ENCODE measurements around the gene CNTNAP5.

Gene CNTNAP5

DNA sequence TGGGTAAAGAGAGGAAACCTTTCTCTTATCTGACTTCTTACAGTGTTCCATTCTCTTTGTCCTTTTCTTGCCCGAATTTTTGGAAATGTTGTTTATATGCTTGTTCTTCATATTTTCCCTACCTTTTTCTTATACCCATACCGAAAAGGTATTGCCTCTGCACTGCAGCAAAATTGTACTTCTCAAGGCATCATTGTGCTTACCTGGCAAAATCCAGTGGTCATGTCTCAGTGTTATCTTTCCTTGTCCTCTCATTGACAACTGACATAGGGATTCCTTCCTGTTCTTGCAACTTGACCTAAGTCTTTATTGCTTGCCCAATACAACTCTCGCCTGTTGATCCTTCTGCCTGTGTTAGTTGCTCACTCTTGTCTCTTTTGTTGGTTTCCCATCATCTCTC, 842.2 kb downstream of the CNTNAP5 start:
- TF ChIP-seq, protein P1, sequence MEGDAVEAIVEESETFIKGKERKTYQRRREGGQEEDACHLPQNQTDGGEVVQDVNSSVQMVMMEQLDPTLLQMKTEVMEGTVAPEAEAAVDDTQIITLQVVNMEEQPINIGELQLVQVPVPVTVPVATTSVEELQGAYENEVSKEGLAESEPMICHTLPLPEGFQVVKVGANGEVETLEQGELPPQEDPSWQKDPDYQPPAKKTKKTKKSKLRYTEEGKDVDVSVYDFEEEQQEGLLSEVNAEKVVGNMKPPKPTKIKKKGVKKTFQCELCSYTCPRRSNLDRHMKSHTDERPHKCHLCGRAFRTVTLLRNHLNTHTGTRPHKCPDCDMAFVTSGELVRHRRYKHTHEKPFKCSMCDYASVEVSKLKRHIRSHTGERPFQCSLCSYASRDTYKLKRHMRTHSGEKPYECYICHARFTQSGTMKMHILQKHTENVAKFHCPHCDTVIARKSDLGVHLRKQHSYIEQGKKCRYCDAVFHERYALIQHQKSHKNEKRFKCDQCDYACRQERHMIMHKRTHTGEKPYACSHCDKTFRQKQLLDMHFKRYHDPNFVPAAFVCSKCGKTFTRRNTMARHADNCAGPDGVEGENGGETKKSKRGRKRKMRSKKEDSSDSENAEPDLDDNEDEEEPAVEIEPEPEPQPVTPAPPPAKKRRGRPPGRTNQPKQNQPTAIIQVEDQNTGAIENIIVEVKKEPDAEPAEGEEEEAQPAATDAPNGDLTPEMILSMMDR (IDR thresholded peaks at IDR 0.05) = no peak

DNA sequence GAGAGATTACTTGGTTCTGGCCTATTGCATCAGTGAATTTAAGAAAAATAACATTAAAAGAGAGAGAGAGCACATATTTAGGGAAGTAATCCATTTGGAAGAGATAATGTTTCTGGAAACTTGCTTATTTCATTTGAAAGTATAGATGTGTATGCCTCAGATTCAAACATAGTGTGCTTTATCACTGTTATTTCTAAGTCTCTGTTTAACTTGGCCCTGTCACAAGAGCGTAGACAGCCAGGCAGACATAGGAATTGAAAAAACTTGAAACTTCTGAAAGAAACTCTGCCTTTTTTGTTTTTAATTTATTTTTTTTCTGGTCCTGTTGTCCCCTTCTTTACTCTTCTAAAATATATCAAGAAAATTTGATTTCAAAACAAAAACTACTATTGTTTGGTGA, 849.1 kb downstream of the CNTNAP5 start:
- Histone ChIP-seq H3K36me3 (ENCODE audit: control insufficient read depth, insufficient read depth, low read length) (no peaks in the 10 kb centered on the region), H3K9ac (no peak overlapping the region), H3K27ac (no peak overlapping the region), H3K79me2 (no peaks in the 10 kb centered on the region), H3K9me3 (ENCODE audit: control insufficient read depth, low read length) (no peaks in the 10 kb centered on the region), H3K27me3 (ENCODE audit: control insufficient read depth, insufficient read depth, low read length) (no peaks in the 10 kb centered on the region), H2AFZ (no peak overlapping the region), H3K4me3 (ENCODE audit: low read depth, low read length) (no peak overlapping the region), H3K4me2 (ENCODE audit: low read length) (no peak overlapping the region), H3K4me1 (no peaks in the 10 kb centered on the region)
- TF ChIP-seq, protein P1 (IDR thresholded peaks at IDR 0.05) = no peak

More for the DNA sequence above, 842.2 kb downstream of the CNTNAP5 start:
- H3K4me1 ChIP-seq = no peaks in the 10 kb centered on the region
- no peak overlapping the region for H3K4me3 ChIP-seq (ENCODE audit: low read depth, low read length)
- H3K36me3 ChIP-seq (ENCODE audit: control insufficient read depth, insufficient read depth, low read length) = no peaks in the 10 kb centered on the region
- no peaks in the 10 kb centered on the region for H3K79me2 ChIP-seq
- no peak overlapping the region for H3K9ac ChIP-seq
- H3K9me3 ChIP-seq (ENCODE audit: control insufficient read depth, low read length) = no peaks in the 10 kb centered on the region
- no peaks in the 10 kb centered on the region for H3K27me3 ChIP-seq (ENCODE audit: control insufficient read depth, insufficient read depth, low read length)
- H3K27ac ChIP-seq = no peak overlapping the region
- H3K4me2 ChIP-seq (ENCODE audit: low read length) = no peak overlapping the region
- H2AFZ ChIP-seq = no peak overlapping the region

DNA sequence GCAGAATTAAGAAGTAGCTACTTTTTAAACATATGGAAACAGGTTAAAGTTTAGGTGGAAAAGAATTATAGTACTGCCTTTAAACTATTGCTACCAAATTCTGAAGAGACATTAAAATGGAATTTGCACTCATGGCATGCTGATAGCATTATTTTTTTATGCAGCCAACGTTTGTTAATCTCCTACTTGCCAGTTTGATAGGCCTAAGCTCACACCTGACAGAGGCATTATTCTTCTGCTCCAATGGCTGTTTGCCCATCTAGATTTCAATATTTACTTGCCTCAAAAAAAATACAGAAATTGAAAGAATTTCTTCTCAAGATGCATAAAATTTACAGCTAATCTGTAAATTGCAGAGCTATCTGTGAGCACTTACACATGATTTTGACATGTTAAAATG, 849.6 kb downstream of the CNTNAP5 start:
- H3K27ac ChIP-seq = no peak overlapping the region
- no peaks in the 10 kb centered on the region for H3K36me3 ChIP-seq (ENCODE audit: control insufficient read depth, insufficient read depth, low read length)
- no peak overlapping the region for H2AFZ ChIP-seq
- H3K79me2 ChIP-seq = no peaks in the 10 kb centered on the region
- no peaks in the 10 kb centered on the region for H3K27me3 ChIP-seq (ENCODE audit: control insufficient read depth, insufficient read depth, low read length)
- no peak overlapping the region for H3K4me3 ChIP-seq (ENCODE audit: low read depth, low read length)
- TF ChIP-seq, protein P1 (IDR thresholded peaks at IDR 0.05) = no peak
- no peak overlapping the region for H3K9ac ChIP-seq
- no peaks in the 10 kb centered on the region for H3K4me1 ChIP-seq
- H3K4me2 ChIP-seq (ENCODE audit: low read length) = no peak overlapping the region
- H3K9me3 ChIP-seq (ENCODE audit: control insufficient read depth, low read length) = no peaks in the 10 kb centered on the region

DNA sequence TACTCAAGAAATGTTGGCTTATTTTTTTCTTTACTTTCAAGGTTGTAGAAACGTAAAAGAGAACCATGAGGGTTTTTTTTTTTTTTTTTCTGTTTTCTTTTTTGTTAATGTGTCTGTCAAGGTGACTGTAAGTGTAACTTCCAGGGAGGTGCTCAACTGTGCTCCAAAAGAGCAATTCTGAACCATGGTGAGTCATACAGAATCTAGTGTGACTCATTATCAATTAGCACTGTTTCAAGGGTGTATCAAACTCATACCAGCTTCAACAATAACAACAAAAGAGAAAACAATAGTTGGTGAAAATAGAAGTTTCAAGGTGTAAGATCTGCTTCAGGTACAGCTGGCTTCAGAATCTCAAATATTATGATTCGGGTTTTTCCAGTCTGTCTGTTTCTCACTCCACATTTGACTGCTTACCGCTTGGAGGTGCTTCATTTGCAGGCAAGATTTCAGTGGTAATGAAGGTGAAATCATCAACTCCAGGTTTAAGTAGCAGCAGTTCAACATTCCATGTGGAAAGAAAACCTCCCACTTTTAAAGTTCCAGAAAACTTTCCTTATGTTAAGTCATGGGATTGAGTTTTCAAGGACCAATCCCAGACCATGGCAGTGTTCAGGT, 850.6 kb downstream of the CNTNAP5 start:
- no peak overlapping the region for H2AFZ ChIP-seq
- no peak overlapping the region for H3K27ac ChIP-seq
- no peaks in the 10 kb centered on the region for H3K27me3 ChIP-seq (ENCODE audit: control insufficient read depth, insufficient read depth, low read length)
- H3K4me2 ChIP-seq (ENCODE audit: low read length) = no peak overlapping the region
- no peaks in the 10 kb centered on the region for H3K4me1 ChIP-seq
- TF ChIP-seq, protein P1 (IDR thresholded peaks at IDR 0.05) = no peak
- H3K79me2 ChIP-seq = no peaks in the 10 kb centered on the region
- H3K9ac ChIP-seq = no peak overlapping the region
- no peak overlapping the region for H3K4me3 ChIP-seq (ENCODE audit: low read depth, low read length)
- no peaks in the 10 kb centered on the region for H3K36me3 ChIP-seq (ENCODE audit: control insufficient read depth, insufficient read depth, low read length)
- no peaks in the 10 kb centered on the region for H3K9me3 ChIP-seq (ENCODE audit: control insufficient read depth, low read length)

DNA sequence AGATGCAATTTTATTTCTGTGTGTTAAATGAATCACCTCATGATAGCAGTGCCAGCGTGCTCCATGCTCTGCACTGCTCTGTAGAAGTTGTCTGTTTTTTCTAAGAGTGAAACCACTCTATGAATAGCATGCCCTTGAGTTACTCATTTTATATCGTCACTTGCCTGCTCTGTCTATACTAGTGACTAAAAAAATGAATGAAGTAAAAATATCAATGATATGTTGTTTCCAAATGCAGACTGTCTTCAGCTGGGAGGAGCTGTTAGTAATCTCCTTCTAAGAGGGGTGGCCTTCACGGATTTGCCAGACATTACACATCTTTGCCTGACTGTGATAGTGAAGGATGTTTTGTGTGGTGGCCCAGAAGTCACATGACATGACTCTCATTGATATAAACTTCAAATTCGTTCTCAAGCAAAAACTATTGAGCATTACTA, 852.1 kb downstream of the CNTNAP5 start:
- H3K27ac ChIP-seq = no peak overlapping the region
- H3K4me3 ChIP-seq (ENCODE audit: low read depth, low read length) = no peak overlapping the region
- H3K9me3 ChIP-seq (ENCODE audit: control insufficient read depth, low read length) = no peaks in the 10 kb centered on the region
- TF ChIP-seq, protein P1 (IDR thresholded peaks at IDR 0.05) = no peak
- H3K9ac ChIP-seq = no peak overlapping the region
- H3K4me2 ChIP-seq (ENCODE audit: low read length) = no peak overlapping the region
- H3K27me3 ChIP-seq (ENCODE audit: control insufficient read depth, insufficient read depth, low read length) = no peaks in the 10 kb centered on the region
- H3K36me3 ChIP-seq (ENCODE audit: control insufficient read depth, insufficient read depth, low read length) = no peaks in the 10 kb centered on the region
- no peak overlapping the region for H2AFZ ChIP-seq
- H3K79me2 ChIP-seq = no peaks in the 10 kb centered on the region
- H3K4me1 ChIP-seq = no peaks in the 10 kb centered on the region
